ENCODE results near the gene TAF8.

The TAF8 gene

DNA sequence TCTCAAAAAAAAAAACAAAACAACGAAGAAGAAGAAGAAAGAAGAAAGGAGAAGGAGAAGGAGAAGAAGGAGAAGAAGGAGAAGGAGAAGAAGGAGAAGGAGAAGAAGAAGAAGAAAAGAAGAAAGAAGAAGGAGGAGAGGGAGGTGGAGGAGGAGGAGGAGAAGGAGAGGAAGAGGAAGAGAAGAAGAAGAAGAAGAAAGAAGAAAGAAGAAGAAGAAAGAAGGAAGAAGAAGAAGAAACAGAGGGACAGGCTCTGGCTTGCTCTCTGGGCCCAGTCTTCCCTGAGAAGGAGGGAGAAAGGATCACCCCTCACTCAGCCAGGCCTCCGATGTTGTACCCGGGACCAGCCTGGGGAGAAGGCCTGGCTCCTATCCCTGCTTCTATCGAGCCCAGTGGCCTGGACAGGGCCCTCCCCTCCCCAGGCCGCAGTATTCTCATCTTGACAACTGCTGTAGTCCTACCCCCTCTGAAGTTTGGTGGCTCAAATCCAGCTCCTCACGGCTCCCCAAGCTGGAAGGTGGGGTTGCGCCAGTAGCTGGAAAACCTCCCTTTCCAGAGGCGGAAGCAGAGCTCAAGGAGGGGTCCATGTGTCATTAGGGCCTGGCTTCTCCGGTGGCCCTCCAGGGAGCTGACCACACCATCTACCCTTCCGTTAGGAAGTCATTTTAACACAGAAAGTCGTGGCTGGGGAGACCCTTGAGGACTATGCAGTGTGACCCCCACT lies 73.2 kb downstream of the TAF8 start:
- DNase-seq (ENCODE audit: low read depth in 3 of 3), result no peak

DNA sequence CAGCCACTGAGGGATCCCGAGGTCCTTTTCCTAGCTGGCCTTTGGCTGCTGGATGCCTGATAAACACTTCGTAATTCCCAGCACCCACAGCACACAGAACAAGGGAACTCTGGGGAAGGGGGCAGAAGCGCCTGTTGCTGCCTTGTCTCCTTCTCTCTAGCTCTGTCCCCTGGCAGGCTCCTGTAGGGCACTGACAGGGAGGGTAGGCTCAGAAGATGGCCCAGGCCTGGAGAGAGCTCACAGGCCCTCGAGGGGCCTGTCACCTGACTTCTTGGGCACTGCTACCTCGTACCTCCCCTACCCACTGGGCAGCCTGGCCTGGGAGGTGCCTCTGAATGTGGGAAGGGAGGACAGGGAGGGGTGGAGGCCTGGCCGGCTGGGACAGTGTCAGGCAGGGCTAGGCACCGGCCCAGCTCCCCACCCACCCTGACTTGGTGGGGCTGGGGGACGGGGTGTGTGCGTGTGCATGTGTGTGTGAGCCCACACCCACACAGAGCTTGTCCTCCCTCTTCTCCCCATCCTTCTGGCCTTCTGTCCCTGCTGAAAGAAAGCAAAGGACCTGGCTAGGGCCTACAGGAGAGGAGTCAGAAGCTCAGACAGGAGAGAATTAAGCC lies 74.0 kb downstream of the TAF8 start:
- no peak for DNase-seq (ENCODE audit: low read depth in 3 of 3)

DNA sequence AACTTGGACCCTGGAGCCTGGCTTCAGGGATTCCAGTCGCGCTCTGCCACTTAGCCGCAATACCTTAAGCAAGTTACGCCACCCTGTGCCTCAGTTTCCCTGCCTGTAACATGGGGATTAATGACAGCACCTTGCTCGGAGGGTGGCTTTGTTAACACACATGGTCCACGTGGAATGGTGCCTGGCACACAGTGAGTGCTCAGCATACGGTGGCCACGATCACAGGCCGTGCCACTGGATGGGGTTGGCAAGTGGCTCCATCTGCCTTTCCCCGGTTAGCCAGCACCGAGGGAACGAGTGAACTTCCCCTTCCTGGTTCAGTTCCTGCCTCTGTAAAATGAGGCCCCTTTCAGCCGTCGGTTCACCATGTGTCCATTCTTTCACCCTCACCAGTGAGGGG lies 74.9 kb downstream of the TAF8 start:
- DNase-seq (ENCODE audit: low read depth in 3 of 3), result no peak

DNA sequence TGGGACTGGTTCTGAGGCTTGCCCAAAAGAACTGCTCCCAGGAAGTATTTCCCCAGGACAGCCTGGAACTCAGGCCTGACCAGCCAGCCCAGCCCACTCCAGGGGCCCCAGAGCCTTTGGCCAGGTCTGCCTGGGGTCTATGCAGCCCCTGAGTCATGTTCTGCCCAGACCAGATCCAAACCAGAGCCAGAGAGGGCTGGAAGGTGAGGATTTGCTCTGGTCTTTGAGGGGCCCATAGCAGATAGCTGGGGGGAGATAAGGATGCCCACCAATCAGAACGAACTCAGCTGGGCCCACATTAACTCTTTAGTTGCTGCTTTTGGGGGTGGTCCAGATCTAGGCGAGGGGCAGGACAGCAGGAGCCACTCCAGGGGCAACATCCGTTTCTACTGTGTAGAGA lies 75.3 kb downstream of the TAF8 start:
- no peak for DNase-seq (ENCODE audit: low read depth in 3 of 3)

DNA sequence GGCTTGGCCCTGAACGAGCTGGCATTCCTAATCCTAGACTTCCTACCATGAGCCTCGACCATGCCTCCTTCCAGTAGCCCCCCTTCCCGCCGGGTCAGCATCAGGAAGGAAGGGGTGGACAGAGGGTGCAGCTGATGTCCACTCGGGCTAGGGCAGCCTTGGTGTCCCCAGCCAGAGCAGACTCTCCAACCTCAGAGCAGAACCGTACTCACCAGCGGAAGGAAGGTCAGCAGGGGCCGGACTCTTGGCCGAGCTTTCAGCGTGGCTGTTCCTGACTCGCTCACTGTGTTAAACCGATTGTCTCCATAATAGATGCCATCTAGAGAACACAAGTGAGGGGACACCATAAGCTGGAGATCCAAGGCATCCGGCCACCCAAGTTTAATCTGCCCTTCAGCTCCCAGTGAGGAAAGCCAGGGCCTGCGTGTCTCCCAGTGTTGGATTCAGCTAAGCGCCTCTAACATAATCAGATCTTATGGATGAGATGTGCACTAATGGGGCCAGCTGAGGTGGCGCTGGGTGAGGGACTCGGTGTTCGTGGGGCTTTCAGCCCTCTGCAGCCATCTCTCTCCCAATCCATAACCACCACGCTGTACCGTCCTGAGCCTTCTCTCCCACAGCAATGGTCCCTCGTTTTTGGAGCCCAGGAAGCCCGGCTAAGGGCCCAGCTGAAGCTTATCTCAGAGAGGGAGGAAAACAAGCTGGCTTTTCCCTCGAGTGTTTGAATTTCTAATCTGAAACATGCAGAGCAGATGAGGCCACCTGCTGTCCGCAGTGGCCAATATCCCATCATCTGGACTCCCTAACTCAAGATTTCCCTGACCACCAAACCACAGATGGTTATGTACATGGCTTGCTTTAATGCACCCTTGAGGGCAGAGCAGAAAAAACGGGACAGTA lies 78.4 kb downstream of the TAF8 start:
- DNase-seq (ENCODE audit: low read depth in 3 of 3), result no peak

DNA sequence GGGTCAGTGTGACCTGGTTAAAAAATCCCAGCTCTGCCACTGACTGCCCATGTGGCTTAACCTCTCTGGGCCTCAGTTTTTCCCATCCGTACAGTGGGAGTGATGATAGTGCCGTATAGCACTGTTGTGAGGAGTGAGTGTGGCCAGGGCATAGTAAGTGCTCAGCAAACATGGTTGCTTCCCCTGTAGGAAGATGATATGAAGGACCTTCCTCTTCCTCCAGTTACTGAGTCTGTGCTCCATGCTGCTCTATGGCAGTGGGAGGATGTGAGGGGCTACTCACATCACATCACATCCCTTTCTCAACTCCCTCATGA lies 79.0 kb downstream of the TAF8 start:
- no peak for DNase-seq (ENCODE audit: low read depth in 3 of 3)

DNA sequence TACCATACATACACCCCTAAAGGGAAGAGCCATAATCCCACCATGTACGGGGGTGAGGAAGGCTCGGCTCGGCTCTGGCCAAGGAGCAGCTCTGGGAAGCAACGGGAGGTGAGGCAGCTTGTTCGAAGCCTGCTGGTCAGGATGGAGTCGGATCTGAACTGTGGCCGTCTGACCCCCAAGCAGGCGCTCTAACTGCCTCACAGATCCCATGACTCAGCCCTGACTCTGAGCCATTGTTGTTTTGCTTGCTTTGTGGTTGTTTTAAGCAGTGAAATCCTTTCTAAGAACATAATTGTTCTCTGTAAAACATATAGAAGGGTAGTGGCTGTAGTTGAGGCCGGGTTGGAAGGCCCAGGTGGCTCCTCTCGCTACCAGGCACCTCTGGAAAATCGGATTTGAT lies 81.2 kb downstream of the TAF8 start:
- DNase-seq (ENCODE audit: low read depth in 3 of 3), result no peak

DNA sequence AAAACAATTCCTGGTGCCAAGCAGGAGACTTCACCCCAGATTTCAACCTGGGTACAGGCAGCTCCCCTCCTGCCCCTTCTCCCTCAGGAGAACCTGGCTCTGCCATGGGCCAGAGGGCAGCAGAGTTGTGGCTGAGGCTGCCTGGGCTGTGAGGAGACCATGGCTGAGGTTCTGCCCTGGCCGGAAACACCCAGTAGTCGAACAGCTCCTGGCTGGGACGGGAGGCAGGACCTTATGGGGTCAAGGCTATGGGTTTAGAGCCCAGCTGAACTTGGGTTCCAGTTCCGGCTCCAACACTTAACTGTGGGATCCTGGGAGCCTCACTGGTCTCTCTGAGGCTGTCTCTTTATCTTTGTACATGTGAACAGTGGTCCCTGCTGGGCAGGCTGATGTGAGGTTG lies 83.6 kb downstream of the TAF8 start:
- no peak for DNase-seq (ENCODE audit: low read depth in 3 of 3)

DNA sequence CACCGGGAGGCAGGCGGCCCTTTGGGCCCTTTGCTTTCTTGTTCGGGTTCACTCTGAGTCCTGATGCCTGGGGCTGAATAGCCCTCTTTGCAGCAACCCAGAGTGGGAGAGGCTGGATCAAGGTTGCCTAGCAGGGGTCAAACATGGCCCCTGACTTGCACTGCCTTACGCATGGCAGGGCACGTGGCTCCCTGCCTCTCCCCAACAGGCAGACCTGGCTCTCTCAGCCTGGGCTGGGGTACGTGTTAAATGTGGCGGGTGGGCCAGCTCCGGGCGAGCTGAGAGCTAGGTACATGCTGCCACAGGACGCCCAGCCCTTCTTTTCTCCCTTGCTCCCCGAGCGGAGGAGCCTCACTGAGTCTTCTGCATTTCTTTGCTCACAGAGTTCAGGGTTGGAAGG lies 84.8 kb downstream of the TAF8 start:
- DNase-seq (ENCODE audit: low read depth in 3 of 3), result no peak

DNA sequence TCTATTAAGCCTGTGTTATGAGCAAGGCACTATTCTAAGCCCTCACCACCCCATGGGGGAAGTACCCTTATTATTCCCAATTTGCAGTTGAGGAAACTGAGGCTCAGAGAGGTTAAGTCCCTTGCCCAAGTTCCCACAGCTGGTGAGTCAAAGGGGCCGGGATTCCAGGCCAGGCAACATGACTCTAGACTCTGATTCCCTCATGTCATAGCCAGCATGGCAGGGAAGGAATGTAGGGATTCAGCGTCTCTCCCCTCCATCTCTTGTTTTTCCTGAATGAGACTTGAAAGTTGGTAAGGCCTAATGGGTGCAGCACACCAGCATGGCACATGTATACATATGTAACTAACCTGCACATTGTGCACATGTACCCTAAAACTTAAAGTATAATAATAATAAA lies 85.4 kb downstream of the TAF8 start:
- no peak for DNase-seq (ENCODE audit: low read depth in 3 of 3)

DNA sequence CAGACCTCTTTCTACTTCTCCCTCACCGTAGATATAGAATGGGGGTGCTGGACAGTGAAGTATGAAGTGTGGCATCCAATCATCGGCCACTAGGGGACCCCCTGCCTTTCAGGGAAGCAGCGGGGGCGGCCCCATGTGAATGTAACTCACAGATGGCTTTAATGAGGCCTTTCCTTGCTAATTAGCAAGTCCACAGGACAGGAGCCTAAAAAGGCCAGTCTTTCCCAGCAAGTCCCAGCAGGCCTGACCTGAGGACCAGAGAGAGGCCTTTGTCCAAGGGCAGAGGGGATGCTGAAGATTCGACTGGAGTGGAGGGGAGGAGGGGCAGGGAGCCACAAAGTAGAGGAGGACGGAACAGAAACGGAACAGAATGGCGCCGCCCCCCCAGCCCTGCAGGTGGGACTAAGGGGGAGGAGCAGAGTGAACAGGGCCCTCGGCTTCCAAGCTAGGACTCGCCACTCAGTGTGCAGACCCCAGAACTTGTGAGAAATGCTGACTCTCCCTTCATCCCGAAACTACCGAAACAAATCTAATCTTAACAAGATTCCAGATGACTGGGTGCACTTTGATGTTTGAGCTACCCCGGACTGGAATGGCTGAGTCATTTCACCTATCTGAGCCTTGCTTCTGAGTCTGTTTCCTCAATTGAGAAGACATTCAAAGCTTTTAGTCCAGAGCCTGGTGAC lies 86.3 kb downstream of the TAF8 start:
- DNase-seq (ENCODE audit: low read depth in 3 of 3), result peak in 2 of 3 donors; percentile 11 to 20

Data from stimulated activated CD4-positive, alpha-beta T cell treated with anti-CD3 and anti-CD28 coated beads, TNF-alpha, amount 100 ng/mL, for 48 hours (primary cell).